ENCODE measurements around the gene EP400. TPM values are rescaled to one million over a fixed set of nuclear protein-coding genes. Genes with fewer than 3 reads are reported as not detected.

The EP400 gene
- total RNA-seq, 6 experiments from 2014 or later, result 27.5 to 35.3 (median 30.4) TPM

GRCh38 chr12:131942671-131943070 is 7.1 kb upstream of the EP400 start:
- peaks cover 25% of the 10 kb centered on the region for H3K36me3 Mint-ChIP-seq (ENCODE audit: low read depth)

DNA sequence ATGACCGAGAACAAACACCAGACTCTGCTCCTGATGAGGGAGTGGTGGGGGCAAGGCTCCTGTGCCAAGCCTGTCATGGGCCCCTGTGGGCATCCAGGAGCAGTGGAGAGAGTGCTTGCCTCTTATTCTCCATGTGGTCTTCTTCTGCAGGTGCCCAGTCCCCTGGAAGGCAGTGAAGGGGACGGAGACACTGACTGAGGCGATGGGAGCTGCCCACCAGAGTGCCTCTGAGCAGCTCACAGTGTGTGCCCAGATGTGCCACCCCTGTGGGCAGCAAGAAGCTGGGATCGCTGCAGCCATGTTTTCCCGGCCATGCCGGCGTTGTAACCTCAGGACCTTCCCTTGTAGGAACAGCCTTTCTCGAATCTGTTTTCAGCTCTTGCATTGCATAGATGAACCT is 6.4 kb upstream of the EP400 start:
- DNase-seq, result no peak
- Mint-ChIP-seq H3K36me3 (ENCODE audit: low read depth) (peaks cover 21% of the 10 kb centered on the region), H3K9me3 (no peaks in the 10 kb centered on the region), H3K4me1 (ENCODE audit: low read depth) (peaks cover 13% of the 10 kb centered on the region), H3K27ac (no peak overlapping the region), H3K27me3 (ENCODE audit: insufficient read depth) (peaks cover 3% of the 10 kb centered on the region; the same call in 1 of the 2 replicates), H3K4me3 (no peak overlapping the region)
- TF ChIP-seq, protein P1, sequence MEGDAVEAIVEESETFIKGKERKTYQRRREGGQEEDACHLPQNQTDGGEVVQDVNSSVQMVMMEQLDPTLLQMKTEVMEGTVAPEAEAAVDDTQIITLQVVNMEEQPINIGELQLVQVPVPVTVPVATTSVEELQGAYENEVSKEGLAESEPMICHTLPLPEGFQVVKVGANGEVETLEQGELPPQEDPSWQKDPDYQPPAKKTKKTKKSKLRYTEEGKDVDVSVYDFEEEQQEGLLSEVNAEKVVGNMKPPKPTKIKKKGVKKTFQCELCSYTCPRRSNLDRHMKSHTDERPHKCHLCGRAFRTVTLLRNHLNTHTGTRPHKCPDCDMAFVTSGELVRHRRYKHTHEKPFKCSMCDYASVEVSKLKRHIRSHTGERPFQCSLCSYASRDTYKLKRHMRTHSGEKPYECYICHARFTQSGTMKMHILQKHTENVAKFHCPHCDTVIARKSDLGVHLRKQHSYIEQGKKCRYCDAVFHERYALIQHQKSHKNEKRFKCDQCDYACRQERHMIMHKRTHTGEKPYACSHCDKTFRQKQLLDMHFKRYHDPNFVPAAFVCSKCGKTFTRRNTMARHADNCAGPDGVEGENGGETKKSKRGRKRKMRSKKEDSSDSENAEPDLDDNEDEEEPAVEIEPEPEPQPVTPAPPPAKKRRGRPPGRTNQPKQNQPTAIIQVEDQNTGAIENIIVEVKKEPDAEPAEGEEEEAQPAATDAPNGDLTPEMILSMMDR (IDR thresholded peaks at IDR 0.05), result no peak

More at GRCh38 chr12:131942671-131943070, 7.1 kb upstream of the EP400 start:
- Mint-ChIP-seq H3K4me1 (ENCODE audit: low read depth) (peaks cover 5% of the 10 kb centered on the region), H3K4me3 (no peak overlapping the region), H3K27me3 (ENCODE audit: insufficient read depth) (peaks cover 3% of the 10 kb centered on the region; the same call in 1 of the 2 replicates), H3K27ac (no peak overlapping the region), H3K9me3 (no peaks in the 10 kb centered on the region)
- no peak for DNase-seq
- TF ChIP-seq, protein P1 (IDR thresholded peaks at IDR 0.05), result no peak

- H3K27ac Mint-ChIP-seq, result no peak overlapping the region
- H3K27me3 Mint-ChIP-seq (ENCODE audit: insufficient read depth), result peaks cover 3% of the 10 kb centered on the region; the same call in 1 of the 2 replicates
- TF ChIP-seq, protein P1 (IDR thresholded peaks at IDR 0.05), result no peak
- H3K36me3 Mint-ChIP-seq (ENCODE audit: low read depth), result peaks cover 20% of the 10 kb centered on the region
- H3K4me3 Mint-ChIP-seq, result no peak overlapping the region
- no peaks in the 10 kb centered on the region for H3K9me3 Mint-ChIP-seq
- no peak for DNase-seq
- H3K4me1 Mint-ChIP-seq (ENCODE audit: low read depth), result peaks cover 17% of the 10 kb centered on the region
Measured at GRCh38 chr12:131943876-131944275, 5.9 kb upstream of the EP400 start.

DNA sequence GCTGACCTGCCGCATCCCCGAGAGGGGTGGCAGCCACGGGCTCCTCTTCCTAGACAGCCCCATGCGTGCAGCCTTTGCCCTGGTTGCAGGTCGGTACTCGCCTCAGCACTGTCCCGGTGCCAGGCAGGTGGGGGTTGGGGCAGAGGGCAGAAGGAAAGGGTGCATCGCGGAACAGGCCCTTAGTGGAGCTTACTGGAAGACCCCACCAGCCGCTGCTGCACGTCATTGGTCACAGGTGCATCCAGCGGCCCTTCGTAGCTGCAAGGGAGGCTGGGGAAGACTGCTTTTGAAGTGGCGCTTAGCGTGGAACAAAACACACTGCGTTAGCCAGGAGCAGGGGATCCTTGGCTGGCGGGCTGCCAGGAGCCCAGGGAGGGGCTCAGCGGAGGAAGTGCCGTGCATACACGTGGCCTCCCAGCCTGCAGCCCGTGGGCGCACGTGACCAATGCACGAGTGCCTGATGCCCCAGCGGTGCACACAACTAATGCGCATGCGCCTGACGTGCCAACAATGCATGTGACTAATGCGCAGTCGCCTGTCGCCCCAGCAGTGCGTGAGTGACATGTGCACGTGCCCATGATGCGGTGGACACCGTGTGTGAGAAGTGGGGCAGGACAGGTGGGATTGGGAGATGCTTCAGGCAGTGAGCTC is 5.0 kb upstream of the EP400 start:
- Mint-ChIP-seq H3K4me3 (no peak overlapping the region), H3K27ac (no peak overlapping the region), H3K27me3 (ENCODE audit: insufficient read depth) (peaks cover 4% of the 10 kb centered on the region), H3K9me3 (no peaks in the 10 kb centered on the region), H3K4me1 (ENCODE audit: low read depth) (peaks cover 18% of the 10 kb centered on the region), H3K36me3 (ENCODE audit: low read depth) (peaks cover 15% of the 10 kb centered on the region)
- no peak for DNase-seq
- TF ChIP-seq, protein P1 (IDR thresholded peaks at IDR 0.05), result no peak

GRCh38 chr12:131946757-131947156 is 3.0 kb upstream of the EP400 start:
- Mint-ChIP-seq H3K4me3 (no peak overlapping the region), H3K9me3 (no peaks in the 10 kb centered on the region)

More at GRCh38 chr12:131946757-131947156, 3.0 kb upstream of the EP400 start:
- no peak overlapping the region for H3K27ac Mint-ChIP-seq
- TF ChIP-seq, protein P1 (IDR thresholded peaks at IDR 0.05), result no peak
- H3K4me1 Mint-ChIP-seq (ENCODE audit: low read depth), result peaks cover 18% of the 10 kb centered on the region
- peaks cover 3% of the 10 kb centered on the region for H3K27me3 Mint-ChIP-seq (ENCODE audit: insufficient read depth)
- peaks cover 4% of the 10 kb centered on the region; the same call in 1 of the 2 replicates for H3K36me3 Mint-ChIP-seq (ENCODE audit: low read depth)
- DNase-seq, result no peak

All from HFFc6 (cell line).